ENCODE measurements around the gene MAP2K2.

The MAP2K2 gene

DNA sequence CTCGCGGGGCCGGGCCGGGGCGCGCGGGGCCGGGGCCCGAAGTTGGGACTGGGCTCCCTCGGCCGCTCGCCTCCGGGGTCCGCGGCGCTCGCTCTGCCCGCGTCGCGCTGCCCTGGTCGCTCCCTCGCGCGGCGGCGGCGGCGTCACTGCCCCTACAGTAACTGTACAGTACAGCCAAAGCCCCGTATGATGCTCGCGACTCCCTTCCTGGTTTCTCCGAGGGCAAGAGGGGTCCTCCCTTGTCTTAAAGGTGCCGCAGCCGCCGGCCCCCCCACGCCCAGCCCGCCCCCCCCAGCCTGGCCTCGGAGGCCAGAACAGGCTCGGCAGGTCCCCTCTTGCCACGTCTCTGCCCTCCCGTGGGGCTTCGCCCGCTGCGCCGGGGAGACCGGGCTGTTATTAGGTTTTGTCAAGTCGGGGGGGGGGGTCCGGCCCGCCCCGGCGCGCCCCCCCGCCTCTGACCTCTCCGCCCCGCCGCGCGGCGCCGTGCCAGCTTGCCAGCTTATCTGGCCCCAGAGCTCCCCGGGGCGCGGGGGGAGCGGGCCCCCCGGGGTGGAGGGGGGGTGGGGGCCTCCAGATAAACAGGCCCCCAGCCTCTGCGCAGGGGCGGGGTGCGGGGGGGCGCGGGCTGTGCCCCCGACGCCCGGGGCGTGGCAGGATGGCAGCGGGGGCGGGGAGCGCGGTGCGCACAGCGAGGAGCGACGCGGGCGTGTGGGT lies 57.1 kb downstream of the MAP2K2 start, which contains the start of gene ZBTB7A:
Gene ZBTB7A, minus strand, starts transcription at position 218 of the 714 bp plus-strand sequence. CDS start 11,667 bp downstream, outside the sequence.
- TF ChIP-seq, protein P1, sequence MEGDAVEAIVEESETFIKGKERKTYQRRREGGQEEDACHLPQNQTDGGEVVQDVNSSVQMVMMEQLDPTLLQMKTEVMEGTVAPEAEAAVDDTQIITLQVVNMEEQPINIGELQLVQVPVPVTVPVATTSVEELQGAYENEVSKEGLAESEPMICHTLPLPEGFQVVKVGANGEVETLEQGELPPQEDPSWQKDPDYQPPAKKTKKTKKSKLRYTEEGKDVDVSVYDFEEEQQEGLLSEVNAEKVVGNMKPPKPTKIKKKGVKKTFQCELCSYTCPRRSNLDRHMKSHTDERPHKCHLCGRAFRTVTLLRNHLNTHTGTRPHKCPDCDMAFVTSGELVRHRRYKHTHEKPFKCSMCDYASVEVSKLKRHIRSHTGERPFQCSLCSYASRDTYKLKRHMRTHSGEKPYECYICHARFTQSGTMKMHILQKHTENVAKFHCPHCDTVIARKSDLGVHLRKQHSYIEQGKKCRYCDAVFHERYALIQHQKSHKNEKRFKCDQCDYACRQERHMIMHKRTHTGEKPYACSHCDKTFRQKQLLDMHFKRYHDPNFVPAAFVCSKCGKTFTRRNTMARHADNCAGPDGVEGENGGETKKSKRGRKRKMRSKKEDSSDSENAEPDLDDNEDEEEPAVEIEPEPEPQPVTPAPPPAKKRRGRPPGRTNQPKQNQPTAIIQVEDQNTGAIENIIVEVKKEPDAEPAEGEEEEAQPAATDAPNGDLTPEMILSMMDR (conservative IDR thresholded peaks at IDR 0.05; ENCODE audit: low read depth, low read length): no peak
- peak; percentile 60 for DNase-seq (ENCODE audit: low read depth)

DNA sequence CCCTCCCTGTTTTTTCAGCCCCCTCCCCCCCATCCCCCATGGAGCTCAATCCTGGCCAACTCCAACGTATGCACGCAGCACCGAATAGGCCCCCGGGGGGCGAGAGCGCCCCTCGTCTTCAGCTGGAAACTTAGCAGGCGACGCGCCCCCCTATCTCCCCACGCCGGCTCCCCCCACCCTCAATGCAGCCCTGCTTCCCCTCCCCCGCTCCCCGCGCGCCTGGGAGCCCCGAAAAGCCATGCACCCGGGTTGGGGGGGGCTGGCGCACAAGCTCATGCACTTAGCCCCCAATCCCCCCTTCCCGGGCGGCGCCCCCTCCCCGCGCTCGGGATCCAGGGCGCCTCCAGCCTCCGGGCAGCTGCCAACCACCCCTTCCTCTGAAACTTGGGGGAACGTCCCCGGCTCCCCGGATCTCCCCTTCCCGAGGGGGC lies 57.7 kb downstream of the MAP2K2 start:
- no peak for DNase-seq (ENCODE audit: low read depth)
- H3K4me3 ChIP-seq (ENCODE audit: low read depth, low read length): peak overlapping the region; percentile 78
- TF ChIP-seq, protein P1 (conservative IDR thresholded peaks at IDR 0.05; ENCODE audit: low read depth, low read length): no peak

More for the DNA sequence above, 57.1 kb downstream of the MAP2K2 start, which contains the start of gene ZBTB7A:
- H3K4me3 ChIP-seq (ENCODE audit: low read depth, low read length): peak within 1 kb of the TSS; percentile 78

DNA sequence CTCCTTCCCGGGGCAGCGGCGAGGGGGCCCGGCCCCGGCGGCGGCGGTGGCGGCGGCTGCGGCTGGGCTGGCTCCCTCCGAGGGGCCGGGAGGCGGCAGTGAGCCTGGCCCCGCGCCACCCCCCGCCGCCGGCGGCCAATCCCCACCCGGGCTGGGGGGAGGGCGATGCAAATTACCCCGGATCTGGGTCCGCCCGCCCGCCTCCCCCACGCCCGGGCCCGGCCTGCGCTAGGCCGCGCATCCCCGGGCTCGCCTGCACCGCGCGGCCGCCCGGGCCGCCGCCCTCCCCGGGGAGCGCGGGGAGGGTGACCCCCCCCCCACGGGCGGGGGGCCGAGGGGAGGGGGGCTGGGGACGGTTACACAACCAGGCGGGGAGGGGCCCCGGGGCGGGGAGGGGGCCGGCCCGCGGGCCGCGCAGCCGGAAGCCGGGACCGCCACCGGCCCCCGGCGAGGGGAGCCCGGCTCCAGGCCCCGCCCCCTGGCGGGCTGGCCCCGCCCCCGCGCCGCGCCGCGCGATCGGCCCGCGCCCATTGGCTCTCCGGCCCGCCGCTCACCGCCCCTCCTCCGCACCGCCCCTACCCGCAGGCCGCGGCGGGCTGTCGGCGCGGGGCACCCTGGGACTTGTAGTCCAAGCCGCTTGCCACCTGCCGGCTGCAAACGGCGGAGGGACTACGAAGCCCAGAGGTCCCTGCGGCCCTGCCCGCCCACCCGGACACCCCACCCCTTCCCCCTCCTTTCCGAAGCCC lies 58.3 kb downstream of the MAP2K2 start:
- peak; percentile 99 for DNase-seq (ENCODE audit: low read depth)
- TF ChIP-seq, protein P1 (conservative IDR thresholded peaks at IDR 0.05; ENCODE audit: low read depth, low read length): no peak
- peak overlapping the region; percentile 78 for H3K4me3 ChIP-seq (ENCODE audit: low read depth, low read length)

DNA sequence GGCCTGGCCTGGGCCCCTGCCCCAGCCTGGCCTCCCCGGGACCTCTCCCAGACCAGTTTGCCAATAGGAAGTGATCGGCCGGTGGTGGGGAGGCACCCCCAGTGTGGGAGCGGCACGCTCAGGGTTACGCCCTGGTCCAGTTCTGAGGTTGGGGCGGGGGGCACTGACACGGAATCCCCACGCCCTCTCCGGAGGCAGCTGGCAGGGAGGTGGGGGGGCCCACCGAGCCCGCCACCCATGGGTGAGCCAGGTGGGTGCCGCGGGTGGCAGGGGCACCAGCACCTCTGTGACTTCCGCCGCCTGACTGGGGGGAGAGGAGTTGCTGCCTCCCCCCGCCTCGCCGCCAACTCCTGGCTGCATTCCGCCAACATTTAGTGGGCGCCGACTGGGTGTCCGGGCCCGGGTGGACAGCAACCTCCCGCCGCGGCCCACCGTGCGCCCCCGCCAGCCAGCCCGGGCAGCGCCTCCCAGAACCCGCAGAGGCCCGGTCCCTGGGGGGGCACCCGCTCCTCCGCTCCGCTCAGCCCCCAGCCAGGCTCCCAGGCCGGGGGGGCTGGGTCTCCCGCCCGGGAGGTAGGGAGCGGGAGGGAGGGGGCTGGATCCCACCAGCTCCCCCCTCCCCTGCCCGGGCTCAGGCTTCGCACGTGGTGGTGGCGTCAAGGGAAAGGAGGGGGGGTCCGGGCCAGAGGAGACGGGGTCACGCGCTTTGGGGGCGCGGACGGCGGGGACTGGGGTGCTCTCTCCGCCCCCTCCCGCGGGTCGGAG lies 59.2 kb downstream of the MAP2K2 start:
- H3K4me3 ChIP-seq (ENCODE audit: low read depth, low read length): peak overlapping the region; percentile 76
- TF ChIP-seq, protein P1 (conservative IDR thresholded peaks at IDR 0.05; ENCODE audit: low read depth, low read length): no peak
- DNase-seq (ENCODE audit: low read depth): no peak

DNA sequence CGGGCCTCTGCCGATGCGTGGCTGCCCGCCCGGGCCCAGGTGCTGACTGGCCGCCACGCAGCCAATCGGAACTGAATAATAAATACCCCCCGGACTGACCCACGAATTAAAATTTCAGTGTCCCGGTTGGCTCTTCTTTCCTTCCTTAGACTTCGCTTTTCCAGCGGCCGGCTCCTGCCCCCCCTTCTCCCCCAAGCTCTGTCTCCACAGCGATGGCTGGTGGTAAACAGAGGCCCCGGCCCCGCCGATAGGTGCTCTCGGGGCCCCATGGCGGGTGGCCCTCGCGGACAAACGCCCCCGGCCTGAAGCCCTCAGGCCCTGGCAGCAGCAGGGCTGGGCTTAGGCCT lies 59.8 kb downstream of the MAP2K2 start:
- DNase-seq (ENCODE audit: low read depth): peak; percentile 52
- TF ChIP-seq, protein P1 (conservative IDR thresholded peaks at IDR 0.05; ENCODE audit: low read depth, low read length): no peak
- peak overlapping the region; percentile 76 for H3K4me3 ChIP-seq (ENCODE audit: low read depth, low read length)

DNA sequence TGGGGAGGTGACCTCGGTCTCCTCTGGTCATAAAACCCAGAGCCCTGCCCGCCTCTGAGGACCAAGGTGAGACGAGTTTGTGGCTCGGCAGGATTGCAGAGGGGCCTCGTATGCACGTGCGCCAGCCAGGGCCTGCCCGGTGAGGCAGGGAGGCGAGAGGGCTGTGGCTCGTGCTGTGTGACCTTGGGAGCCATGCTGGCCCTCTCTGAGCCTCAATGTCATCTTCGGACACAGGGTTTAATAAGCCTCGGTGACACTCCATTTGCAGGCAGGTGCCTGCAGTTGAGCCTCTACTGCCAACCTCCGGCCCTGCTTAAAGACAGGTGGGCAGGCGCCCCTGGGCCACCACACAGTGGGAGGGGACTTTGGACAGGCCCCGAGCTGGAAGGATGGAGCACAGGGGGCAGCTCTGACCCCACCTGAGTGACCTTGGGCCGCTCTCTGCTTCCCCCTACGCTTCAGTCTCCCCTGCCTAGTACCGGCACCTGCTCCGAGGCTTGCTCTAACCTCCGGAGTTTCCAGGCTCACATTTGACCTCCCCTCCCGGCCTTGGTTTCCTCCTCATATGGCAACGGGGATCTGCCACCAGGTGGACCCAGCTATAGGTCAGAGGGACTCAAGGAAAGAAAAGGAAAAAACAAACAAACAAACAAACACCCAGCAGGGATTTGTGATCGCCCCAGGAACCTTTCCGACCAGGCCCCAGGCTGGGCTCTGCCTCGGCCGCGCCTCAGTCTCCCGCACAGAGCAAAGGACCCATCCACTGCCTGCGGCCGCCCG lies 60.4 kb downstream of the MAP2K2 start:
- DNase-seq (ENCODE audit: low read depth): no peak
- H3K4me3 ChIP-seq (ENCODE audit: low read depth, low read length): peak overlapping the region; percentile 76
- TF ChIP-seq, protein P1 (conservative IDR thresholded peaks at IDR 0.05; ENCODE audit: low read depth, low read length): peak; percentile 27

All from choroid plexus epithelial cell (primary cell).